GM18519 (cell line): Measurements from ENCODE around the gene OPCML.

Experiments
- ATAC-seq: cut with Tn5 transposase; IDR thresholded peaks from one replicate; pipeline ENCODE4 v1.9.1; 2021; ENCODE audit warnings: mild to moderate bottlenecking, moderate library complexity; ENCODE audit not compliant: unreplicated experiment, low FRiP score

Gene OPCML

GRCh38 chr11:132784441-132784840 is 747.9 kb downstream of the OPCML start:
- no peak for ATAC-seq

GRCh38 chr11:132782102-132782501 is 750.2 kb downstream of the OPCML start:
- no peak for ATAC-seq

- no peak for ATAC-seq
Measured at GRCh38 chr11:132780046-132780445, 752.3 kb downstream of the OPCML start.

DNA sequence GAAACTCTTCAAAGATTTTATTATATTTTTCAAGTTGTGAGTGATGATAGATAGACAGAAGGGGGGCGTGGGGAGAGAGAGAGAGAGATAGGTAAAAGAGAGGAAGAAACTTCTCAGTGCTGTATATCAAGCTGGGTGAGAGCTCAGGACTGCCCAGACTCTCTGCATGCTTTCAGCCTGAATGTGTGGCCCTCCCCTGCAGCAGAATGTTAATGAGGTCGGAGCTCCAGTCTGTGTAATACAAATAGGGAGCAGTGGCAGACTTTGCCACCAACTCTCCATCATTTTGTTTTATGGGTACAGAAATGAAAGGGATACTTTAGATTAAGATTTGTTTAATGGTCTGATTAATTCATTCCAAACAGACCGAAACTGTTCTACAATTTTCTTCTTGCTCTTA is 752.8 kb downstream of the OPCML start:
- no peak for ATAC-seq

GRCh38 chr11:132777067-132777975 is 755.0 kb downstream of the OPCML start:
- ATAC-seq, result no peak

DNA sequence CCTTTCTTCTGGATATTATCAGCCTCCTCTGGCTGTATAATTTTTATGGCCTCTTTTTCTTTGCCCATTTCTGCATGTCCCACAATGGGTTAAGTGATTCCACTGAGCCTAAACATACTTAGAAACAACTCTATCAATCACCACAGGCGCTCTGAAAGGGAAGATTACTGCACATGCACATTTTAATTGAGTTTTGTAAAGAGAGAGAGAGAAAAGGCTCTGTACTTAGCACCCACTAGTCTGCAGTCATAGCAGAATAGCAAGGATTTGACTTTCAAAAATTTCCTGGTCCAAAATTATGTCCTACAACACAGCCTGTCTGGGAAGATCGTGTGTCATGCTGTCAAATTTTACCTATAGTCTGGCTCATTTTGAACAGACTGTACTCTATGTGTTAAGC is 758.5 kb downstream of the OPCML start:
- ATAC-seq, result no peak

DNA sequence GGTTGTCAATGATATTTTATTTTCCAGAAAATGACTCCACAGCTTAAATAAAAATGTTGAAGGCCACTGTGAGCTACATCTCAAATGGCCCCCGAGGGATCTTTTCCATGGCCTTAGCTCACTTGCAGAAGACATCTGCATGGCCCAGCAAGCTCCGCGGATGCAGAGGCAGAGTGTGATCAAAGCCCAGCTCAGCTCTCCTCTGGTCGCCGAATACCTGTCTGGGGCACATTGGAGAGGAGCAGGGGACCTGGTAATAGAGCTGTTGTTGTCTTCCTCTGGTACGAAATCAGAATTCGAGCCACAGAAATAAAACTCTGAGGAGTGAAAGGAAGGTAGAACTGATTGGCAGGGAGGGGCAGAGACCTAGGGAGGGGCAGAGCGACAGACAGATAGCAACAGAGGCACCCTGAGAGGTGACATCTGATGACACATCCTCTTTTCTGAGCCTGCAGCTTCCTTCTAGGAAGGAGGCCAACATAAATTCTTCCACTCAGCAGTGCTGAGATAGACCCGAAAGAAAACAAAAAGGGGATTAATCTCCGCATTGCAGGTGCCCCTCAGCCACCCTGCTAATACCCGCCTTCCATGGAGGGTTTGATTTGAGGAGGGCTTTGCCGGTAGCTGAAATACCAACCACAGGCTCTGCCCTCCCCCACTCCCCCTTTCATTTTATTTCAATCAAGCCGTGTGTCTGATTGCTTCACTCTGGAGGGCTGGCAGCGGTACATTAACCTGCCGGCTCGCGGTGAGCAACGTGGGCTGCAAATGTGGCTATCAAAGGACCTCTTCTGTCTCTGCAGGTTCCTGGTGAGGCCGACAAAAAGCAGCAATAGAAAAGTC is 759.4 kb downstream of the OPCML start:
- no peak for ATAC-seq

GRCh38 chr11:132771746-132772145 is 760.6 kb downstream of the OPCML start:
- ATAC-seq, result no peak

- ATAC-seq, result no peak
Measured at GRCh38 chr11:132770829-132771530, 761.3 kb downstream of the OPCML start.

GRCh38 chr11:132763503-132763902 is 768.8 kb downstream of the OPCML start:
- ATAC-seq, result no peak

DNA sequence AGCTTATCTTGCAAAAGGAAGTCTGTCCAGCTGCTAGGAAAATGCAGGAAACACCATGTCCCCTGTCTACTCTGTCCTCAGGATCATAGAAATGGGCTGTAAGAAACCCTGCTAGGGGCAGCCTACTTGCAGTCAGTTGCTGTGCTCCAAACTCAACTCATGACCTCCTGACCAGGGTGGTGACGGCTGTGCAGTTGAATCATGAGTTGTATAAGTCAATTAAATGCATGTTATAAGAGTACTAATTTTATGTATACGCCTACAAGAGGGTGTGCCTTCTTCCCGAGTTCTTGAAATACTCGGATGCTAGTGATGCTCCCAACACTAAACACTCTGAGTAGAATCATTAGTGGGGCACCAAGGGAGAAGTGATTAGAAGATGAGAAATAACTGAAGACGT is 776.4 kb downstream of the OPCML start:
- no peak for ATAC-seq

- no peak for ATAC-seq
Measured at GRCh38 chr11:132751516-132752250, 780.6 kb downstream of the OPCML start.

DNA sequence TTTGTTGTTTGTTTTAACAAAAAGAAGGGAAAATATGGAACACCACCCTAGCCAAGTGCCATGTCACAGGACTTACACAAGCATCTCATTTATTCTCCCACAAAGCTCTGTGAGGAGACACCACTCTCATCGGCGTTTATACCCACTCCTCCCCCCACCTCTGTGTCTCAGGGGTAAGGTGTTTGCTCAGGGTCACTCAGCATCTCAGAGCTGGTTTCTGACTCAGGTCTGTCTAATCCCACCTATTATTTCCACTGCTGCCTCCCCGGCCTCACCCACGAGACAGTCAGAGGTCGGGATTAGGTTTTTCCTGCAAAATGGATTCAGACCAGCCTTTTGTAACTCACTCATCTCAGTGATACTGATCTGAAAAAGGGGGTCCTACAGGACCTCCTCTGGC is 786.0 kb downstream of the OPCML start:
- ATAC-seq, result no peak

GRCh38 chr11:132745306-132745705 is 787.0 kb downstream of the OPCML start:
- ATAC-seq, result no peak

DNA sequence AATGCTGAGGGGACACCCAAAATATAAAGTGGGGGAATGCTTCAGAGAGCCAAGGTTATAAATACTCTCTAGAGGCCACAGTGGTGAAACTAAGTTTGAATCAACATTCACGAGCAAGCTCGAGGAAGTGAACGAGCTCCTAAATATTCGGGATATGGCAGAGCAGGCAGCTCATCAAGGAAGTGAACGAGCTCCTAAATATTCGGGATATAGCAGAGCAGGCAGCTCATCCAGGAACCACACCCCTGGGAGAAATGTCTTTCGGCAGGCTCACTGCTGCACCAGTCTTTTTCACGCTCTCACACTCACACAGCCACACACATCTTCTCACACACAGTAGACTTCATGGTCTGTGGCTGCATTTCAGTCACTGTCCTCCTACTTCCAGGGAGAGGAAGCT is 787.5 kb downstream of the OPCML start:
- ATAC-seq, result no peak

GRCh38 chr11:132743601-132744000 is 788.7 kb downstream of the OPCML start:
- no peak for ATAC-seq

- ATAC-seq, result no peak
Measured at GRCh38 chr11:132742929-132743328, 789.4 kb downstream of the OPCML start.

- no peak for ATAC-seq
Measured at GRCh38 chr11:132734217-132734616, 798.1 kb downstream of the OPCML start.

DNA sequence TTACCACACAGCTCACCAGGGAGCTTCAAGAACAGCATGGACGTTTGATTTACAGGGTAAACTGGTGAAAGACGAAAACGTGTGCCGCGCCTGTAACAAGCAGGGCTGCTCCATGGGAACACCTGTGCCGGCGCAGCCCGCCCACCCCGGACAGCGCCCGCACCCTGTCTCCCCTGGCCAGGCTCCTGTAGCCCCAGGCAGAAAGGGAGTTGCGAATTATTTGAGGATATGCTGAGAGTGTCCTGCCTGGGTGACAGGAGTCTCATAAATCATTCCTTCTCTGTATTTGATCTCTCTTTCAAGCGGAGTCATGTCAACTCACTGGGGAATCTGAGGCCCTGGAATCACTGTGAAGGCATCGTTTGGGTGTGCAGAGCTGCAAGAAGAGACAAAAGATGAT is 804.3 kb downstream of the OPCML start:
- no peak for ATAC-seq

DNA sequence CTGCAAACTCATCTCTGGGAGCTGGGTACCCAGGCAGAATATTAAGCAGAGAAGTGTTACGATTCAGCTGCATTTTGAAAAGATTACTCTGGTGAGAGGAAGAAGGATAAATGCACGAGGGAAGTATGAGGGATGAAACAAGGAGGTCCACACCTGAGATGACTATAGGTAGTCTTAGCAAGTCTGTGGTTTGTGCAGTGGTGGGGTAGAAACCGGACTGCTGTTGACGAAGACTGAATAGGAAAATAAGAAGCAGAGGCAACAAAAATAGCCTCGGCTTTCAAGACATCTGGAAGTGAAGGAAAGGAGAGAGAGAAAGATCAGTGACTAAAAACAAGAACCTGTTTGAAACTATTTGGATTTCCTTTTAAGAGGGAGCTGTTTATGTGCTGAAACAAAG is 810.8 kb downstream of the OPCML start:
- ATAC-seq, result no peak
